HG02642 (cell line): ENCODE measurements around the gene ADAMTS1.
"Not testable (repeated sequence)": the region's sequence is repeated elsewhere in the genome, so short reads cannot be mapped to it uniquely, and the experiment has no call there.

Experiments used
- ATAC-seq: cut with Tn5 transposase; IDR thresholded peaks from one replicate; pipeline ENCODE4 v1.9.1; 2021; ENCODE audit warnings: mild to moderate bottlenecking; ENCODE audit not compliant: unreplicated experiment, poor library complexity

ADAMTS1 gene

DNA sequence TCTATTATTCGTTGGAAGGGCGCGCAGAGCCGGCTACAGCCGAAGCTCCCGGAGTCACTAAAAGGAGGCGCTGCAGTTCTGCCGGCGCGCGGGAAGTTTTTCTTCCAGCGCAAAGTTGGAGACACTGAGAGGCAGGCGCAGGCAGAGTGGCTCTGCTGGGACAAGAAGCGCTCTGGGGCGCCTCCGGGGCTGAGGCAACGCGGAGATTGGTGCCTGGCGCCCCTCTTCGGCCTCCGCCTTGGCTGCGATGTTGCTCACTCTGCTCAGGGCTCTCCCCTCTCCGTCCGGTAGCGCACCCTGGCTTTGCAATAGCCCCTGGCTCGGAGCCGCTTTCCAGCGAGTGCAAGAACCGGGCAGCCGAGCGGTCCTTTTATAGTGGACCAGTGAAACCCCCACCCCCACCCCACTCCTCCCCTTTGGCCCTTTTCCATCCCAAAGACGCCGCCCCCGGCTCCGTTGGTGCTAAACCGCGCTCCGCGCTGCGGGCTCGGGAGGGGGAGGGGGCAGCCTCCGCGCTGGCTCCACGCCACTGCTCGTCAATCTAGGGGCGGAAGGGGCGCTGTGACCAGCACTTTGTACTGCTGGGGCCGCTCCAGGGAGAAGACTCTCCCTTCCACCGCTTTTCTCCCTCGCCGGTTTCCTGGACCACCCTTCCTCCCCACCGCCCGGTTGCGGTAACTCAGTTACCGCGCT lies at the start of gene ADAMTS1:
Gene ADAMTS1, minus strand, starts transcription at position 344 of the 693 bp plus-strand sequence. CDS start 455 bp downstream, outside the sequence.
- no peak for ATAC-seq

DNA sequence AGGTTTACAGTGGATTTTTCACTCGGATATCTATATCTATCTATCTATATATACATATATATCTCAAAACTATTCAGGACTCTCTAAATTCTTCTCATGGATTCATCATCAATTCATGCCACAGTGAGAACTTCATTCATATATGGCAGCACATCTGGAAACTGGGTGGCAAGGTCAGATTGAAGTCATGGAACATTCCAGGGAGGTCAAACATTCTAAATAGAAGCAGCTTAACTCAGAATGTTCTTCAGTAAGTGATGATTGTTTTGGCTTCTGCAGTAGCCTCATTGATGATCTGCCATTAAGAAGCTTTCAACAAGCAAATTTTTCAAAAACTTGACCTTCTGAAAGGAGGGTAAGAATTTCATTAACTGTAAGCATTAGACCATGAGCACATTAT lies 46.9 kb upstream of the ADAMTS1 start:
- no peak for ATAC-seq

DNA sequence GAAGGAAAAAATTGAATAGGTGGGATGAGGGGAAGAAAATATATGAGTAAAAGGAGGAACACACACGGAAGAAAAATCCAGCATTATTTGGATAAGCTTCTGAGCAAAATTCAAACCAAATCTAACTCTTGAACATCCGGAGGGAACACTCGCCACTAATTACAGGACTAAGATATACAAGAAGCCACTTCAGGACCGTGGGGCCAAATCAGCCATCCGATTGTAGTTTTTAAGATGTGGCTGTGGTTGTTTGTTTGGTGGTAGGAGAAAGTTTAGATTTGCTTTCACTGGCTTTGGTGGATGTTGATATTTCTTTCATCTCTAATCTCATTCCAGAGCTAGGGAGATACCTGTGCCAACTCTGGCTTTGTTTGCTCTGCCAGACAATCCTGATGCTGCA lies 43.7 kb upstream of the ADAMTS1 start:
- no peak for ATAC-seq

- no peak for ATAC-seq
These were observed 43.0 kb upstream of the ADAMTS1 start for GRCh38 chr21:26888256-26888655.

DNA sequence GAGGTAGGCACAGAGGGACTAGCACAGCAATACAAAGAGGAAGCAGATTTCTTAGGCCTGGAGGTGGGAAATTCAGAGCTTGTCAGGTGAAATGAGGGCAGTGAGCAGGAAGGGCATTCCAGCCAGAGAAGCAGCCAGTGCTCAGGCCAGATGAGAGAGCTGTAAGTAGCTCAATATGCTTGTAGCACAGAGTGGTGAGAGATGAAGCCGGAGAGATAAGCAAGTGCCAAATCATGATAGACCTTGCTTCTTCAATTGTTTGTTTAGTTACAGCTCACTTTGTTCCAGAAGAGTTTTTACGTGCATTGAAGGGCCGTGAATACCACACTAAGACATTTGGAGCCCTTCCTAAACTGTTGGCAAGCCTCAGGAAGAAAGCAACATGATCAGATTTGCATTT lies 42.0 kb upstream of the ADAMTS1 start:
- ATAC-seq = no peak

- ATAC-seq = no peak
These were observed 39.2 kb upstream of the ADAMTS1 start for GRCh38 chr21:26884436-26884835.

DNA sequence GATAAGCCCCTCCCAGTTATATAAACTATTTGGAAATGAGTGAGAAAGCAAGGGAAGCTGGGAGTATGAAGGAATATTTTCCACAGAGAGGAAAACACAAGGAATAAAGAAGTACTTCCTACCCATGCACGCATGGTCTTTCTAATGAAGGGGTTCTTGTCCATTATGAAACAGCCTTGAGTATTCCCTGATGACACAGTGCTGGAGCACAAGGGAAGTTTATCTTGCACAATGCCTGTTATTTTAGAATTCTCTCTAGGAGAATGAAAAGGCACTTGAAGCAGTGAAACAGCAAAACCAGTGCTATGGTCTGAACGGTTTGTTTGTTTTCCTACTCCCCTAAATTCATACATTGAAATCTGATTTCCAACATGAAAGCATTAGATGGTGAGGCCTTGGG lies 38.6 kb upstream of the ADAMTS1 start:
- no peak for ATAC-seq

GRCh38 chr21:26881504-26882228 lies 36.5 kb upstream of the ADAMTS1 start:
- no peak for ATAC-seq

DNA sequence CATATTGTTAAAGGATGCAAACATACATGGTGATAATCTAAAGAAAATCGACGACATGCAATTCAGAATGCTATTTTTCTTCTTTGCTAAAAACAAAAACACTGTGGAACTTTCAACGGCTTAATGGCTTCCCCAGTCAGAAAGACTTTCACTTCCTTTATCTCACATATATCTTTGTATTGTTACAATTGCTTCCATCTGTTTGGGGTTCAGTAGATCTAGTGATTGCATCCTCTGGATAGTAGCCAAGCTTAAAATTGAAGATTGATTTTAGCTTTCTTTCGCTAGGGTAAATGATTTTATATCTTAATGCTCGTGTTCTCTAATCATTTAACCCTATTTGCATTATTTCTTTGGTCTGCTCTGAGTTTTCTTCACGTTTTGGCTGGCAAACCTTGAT lies 31.8 kb upstream of the ADAMTS1 start:
- no peak for ATAC-seq

DNA sequence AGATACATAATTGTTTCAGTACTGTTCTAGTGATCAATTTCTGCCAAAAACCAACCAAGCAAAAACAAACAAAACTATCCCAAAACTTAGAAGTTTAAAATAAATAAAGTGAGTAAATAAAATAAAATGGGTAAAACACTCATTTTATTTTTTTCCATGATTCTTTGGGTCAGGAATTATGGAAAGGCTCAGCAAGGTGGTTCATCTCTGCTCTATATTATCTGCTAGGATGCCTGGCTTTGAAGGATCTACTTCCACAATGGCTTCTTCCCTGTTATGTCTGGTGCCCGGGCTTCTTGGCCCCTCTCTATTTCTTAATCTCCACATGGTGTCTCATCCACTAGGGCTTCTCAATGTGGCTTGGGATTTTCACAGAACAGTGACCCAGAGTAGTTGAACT lies 29.1 kb upstream of the ADAMTS1 start:
- ATAC-seq = no peak

- ATAC-seq = no peak
These were observed 20.6 kb upstream of the ADAMTS1 start for GRCh38 chr21:26865857-26866256.

- ATAC-seq = not testable (repeated sequence)
These were observed 11.7 kb upstream of the ADAMTS1 start for GRCh38 chr21:26856871-26857350.

- not testable (repeated sequence) for ATAC-seq
These were observed 9.5 kb upstream of the ADAMTS1 start for GRCh38 chr21:26854695-26855094.

- ATAC-seq = no peak
These were observed 7.2 kb upstream of the ADAMTS1 start for GRCh38 chr21:26852423-26852822.

DNA sequence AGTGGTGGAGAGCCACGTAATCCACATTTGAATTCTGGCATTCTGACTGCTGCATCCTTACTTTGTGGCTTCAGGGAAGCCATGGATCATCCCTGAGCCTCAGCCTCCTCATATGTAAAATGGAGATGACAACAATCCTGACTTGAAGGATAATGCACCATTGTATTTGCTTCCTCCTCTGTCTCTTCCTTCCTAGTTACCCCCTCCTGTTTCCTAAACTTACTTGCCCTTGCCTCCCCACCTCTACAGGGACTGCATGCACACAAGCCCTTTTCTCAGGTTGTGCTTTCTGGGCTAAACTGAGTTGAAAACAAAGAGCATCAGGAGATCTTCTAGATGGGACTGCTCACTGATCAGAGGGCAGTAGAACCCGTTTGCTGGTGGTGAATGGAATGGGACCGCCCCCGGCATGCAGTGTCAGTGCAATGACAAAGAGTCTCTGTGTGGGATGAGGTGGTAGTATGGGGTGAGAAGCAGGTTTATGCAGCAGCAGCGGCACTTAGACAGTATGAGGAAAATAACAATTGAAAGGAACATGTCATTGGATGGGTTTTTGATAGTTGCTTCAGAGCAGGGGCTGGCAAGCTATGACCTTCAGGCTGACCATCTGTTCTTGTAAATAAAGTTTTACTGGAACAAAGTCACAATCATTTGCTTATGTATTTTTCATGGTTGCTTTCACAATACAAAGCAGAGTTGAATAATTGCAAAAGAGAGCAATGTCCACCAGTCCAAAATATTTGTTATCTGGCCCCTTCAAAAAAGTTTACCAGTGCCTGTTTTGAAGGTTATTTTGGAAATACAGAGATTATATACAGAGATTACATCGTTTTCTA lies 6.1 kb upstream of the ADAMTS1 start:
- ATAC-seq = no peak

DNA sequence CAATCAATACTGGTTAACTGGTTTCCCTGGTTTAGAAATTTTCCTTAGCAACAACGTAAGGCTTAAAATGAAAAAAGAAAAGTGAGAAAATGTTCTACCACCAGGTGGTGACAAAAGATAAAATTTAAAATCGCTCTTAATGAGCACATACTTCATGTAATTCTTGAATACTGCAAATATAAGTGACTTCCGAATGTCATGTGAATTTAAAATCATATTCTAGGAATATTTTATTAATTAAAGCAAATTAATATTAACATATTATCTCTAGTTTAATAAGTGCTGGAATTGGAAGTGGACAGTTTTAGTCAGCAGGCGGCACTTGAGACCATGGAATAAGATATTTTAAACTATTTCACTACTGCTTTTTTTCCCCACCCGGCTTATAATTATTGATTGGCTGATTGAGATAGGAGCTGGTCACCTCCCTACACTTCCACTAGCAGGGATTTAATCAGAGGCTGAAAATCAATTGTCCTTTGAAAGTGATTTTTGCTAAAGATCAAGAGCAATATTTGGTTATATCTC lies 5.0 kb upstream of the ADAMTS1 start:
- ATAC-seq = no peak

DNA sequence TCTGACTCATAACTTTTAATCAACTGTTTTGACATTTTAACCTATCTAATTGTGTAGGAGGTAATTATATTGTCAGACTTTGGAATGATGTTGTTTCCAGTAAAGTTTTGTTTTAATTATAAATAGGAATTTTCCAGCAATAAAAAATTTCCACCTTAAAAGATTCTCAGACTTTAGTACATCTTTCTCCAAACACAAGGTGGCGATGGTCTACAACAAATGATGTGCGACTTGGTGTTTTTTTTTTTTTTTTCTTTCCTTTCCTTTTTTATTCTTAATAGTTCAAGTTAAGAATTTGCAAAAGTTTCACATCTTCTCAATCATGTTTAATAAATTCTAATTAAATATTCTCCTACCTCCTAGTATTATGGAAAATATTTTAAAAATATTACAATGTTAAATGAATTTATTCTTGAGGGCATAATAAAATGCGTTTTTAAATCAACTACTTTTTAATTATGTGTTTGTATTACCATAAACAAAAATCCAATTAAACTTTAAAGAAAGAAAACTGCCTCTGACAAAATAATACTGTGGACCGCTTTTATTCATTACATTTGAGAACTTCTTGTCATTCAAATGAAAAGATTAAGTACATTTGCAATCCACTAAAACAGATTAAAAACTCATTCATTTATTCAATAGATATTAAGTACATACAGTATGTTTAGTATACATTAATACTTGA lies 4.4 kb upstream of the ADAMTS1 start:
- ATAC-seq = no peak

DNA sequence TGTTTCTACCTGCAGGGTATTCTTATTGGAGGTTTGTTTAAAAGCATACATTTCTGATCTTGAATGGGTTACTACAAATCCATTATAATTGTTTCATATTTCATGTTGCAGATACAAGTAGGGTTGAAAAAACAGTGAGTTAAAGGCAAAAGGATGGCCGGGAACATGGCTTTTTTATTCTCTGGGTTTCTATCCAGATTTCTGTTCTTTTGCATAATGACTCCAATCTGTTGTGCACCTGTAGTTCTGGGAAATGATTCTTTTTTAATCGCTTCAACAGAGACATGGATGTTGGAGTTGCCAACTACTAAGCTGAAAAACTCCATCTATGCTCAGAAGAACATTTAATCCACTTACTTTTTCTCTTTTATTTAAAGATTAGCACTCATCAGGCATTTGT lies 2.7 kb upstream of the ADAMTS1 start:
- ATAC-seq = no peak

DNA sequence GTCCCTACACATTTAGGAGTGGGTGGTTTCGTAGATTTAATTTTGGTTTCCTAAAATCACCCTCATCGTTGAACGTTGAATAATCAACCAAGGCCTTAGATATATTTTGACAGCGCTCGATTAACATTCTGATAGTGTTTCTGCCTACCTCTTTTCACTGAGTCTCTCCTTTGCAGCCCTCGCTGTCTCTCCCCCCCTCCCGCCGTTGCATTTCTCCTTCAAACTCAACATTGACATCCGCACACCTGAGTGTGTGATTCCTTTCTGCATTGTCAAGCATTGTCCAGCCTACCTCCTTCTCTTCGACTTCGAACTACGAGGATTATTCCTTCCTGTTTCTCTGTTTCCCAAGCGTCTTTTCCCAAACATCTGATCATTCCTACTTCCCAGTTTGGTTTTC lies 1.8 kb upstream of the ADAMTS1 start:
- ATAC-seq = no peak
